OCI-LY7 (cell line): ENCODE results near the gene LPP.

Experiments used
- EZH2phosphoT487 ChIP-seq: fragments of 200-600 bp; sonication (generic); IDR thresholded peaks from 2 replicates; pipeline ENCODE4 v1.6.1; 2018; ENCODE audit warnings: low read depth, borderline replicate concordance, mild to moderate bottlenecking, mixed run types, antibody characterized with exemption, low read length, moderate library complexity, mixed read lengths
- TF ChIP-seq, protein P1 (sequence below): fragments of 200-600 bp; sonication (generic); conservative IDR thresholded peaks from 2 replicates; pipeline ENCODE4 v1.5.1; 2014; ENCODE audit warnings: mild to moderate bottlenecking, antibody characterized with exemption, low read length, moderate library complexity, mixed read lengths

GRCh38 chr3:188383748-188384147 lies 229.8 kb downstream of the LPP start:
- TF ChIP-seq, protein P1, sequence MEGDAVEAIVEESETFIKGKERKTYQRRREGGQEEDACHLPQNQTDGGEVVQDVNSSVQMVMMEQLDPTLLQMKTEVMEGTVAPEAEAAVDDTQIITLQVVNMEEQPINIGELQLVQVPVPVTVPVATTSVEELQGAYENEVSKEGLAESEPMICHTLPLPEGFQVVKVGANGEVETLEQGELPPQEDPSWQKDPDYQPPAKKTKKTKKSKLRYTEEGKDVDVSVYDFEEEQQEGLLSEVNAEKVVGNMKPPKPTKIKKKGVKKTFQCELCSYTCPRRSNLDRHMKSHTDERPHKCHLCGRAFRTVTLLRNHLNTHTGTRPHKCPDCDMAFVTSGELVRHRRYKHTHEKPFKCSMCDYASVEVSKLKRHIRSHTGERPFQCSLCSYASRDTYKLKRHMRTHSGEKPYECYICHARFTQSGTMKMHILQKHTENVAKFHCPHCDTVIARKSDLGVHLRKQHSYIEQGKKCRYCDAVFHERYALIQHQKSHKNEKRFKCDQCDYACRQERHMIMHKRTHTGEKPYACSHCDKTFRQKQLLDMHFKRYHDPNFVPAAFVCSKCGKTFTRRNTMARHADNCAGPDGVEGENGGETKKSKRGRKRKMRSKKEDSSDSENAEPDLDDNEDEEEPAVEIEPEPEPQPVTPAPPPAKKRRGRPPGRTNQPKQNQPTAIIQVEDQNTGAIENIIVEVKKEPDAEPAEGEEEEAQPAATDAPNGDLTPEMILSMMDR: no peak
- no peak for TF ChIP-seq EZH2phosphoT487
